Left forelimb (tissue), 1 donor: ENCODE measurements around the gene CYP1B1.
"Not testable (repeated sequence)": the region's sequence is repeated elsewhere in the genome, so short reads cannot be mapped to it uniquely, and the experiment has no call there.

Experiments
- DNase-seq: peaks from one replicate; pipeline ENCODE4 v3.0.0-alpha.2; 2018; ENCODE audit warnings: low spot score

Gene CYP1B1

DNA sequence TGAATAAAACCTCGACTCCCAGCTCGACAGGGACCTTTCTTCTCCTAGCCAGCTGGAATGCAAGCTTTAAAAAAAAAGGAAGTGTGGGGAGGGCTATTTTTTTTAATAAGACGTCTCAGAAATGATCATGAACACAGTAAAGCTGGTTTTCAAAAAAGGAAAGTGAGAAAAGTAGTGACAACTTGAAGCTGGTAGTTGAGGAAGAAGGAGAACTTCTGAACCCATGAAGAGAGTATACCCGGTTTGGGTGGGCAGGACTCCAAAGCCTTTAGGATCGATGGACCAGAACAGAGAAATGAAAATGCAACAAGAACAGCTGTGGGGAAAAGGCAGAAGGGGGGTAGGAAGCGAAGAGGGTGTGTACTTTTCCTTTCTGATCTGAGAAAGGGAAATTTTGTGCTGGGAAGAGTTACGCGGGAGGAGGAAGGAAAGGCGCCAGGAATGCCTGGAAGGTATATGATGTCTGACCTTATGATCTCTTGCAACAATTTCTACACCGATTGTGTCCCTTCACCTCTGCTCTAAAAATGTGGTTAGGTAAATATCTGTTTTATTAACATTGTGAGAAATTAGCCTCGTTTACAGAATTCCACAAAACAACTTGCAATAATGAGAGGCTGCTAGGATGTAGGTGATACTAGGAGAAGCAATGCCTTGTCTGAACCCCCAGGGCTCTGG lies 22.6 kb upstream of the CYP1B1 start:
- no peak for DNase-seq

GRCh38 chr2:38097988-38098385 lies 22.0 kb upstream of the CYP1B1 start:
- no peak for DNase-seq

DNA sequence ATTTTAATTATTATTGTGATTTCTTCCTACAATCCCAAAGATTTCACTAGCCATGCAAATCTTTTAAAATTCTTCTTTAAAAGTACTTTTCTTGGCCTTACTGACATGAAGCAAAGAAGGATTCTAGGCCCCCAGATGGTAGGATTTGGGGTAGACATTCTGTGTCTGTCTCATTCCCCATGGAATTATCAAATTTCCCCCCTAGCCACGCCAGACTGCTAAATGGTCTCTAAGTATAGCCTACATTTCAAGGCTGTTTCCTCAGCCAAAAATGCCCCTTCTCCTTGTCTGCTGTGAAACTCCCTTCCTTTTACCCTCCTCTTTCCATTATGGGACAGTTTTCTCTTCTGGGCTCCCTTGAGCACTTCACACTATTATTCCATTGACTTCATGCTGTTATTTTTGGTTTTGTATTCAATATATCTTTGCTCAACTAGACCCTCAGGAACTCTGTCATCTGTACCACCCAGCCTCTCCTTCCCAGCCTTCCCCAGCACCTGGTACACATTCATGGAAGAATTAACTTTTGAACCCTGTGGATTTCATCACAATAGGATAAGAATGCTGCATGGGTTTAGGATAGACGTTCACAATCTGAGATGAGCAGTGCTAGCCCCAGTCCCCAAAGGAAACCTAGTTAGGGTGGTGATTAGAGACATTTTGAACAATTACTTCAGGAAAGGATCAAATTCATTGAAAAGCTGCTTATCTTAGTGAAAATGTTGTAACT lies 21.5 kb upstream of the CYP1B1 start:
- DNase-seq: no peak

DNA sequence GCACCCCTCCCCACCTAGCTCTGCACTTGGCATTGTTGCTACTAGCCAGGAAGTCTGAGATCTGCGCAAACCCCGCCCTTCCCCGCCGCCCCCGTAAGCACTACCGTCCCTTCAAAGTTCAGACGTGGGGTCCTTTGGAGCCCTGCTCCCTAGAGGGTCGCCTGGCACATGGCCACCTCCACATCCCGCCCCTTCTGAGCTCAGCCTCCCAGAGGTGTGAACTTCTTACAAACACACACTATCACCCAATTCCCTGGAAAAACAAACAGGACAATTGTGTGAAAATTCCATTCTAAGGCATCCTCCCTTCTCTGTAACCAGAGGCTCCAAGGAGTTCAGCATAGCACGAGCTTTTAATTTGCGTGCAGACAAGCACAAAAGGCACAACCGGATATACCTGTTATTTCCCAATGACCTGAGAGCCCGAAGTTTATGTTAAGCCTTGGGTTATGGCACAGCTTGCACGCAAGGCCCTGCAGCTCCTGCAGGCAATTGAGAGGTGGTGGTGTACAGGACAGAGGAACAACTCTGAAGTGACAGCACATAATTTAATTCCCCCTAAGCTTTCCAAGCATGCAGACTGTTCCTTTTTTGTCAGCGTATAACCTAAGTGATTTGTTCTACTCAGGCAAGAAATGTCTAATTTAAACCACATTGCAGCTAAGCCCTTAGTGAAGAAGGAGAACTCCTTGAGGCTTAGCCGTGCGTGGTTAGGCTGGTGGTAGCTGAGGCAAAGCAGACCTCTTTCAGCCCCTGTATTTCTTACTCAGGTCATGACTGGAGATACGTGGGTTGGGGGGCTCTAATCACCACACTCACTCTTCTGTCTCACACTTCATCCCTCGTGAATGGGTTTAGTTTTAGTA lies 20.3 kb upstream of the CYP1B1 start:
- no peak for DNase-seq

- no peak for DNase-seq
These were observed 19.4 kb upstream of the CYP1B1 start for GRCh38 chr2:38095079-38095995.

- DNase-seq: no peak
These were observed 17.7 kb upstream of the CYP1B1 start for GRCh38 chr2:38093527-38094165.

DNA sequence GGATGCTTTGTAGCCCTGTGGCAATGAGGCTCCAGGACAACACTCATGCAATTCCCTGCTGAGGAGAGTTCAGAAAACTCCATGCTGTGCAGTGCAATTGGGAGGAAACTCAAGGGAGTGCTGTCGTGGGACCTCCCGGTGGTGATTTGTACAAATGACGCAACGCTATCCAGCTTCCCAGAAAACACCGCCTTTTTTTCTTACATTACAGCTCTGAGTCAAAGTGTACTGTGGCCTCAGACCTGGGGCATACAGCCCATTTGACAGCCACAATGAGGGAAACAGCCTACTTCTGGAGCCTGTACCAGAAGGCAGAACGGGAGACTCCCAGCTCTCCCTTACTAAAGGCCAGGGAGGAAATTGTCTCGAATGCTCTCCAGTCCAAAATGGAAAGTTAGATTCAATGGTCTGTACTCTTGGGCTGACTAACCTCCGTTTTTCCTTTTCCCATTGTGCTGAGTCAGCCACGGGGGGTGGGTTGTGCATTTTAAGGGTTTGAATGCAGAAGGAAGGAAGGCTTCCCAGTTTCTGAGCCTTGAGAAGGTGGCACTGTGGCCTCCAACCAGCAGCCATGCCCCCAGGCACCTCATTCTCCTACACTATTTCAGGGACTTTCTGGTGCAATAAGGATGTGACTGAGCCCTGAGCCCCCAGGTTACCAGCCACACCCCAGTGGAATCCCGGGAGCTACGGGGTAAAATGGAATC lies 16.4 kb upstream of the CYP1B1 start:
- DNase-seq: no peak

- no peak for DNase-seq
These were observed 15.8 kb upstream of the CYP1B1 start for GRCh38 chr2:38091760-38092159.

GRCh38 chr2:38090928-38091327 lies 15.0 kb upstream of the CYP1B1 start:
- DNase-seq: no peak

DNA sequence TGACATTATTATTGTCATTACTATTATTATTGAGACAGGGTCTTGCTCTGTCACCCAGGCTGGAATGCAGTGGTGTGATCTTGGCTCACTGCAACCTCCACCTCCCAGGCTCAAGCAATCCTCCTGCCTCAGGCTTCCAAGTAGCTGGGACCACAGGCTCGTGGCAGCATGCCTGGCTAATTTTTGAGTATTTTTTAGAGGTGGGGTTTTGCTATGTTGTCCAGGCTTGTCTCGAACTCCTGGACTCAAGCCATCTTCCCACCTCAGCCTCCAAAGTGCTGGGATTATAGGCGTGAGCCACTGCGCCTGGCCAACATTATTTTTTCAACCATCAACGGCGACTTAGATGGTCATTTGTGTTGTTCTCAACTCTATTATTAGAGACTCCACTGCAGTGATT lies 14.3 kb upstream of the CYP1B1 start:
- DNase-seq: not testable (repeated sequence)

GRCh38 chr2:38085998-38086698 lies 10.2 kb upstream of the CYP1B1 start:
- not testable (repeated sequence) for DNase-seq

- DNase-seq: not testable (repeated sequence)
These were observed 8.6 kb upstream of the CYP1B1 start for GRCh38 chr2:38084556-38084955.

DNA sequence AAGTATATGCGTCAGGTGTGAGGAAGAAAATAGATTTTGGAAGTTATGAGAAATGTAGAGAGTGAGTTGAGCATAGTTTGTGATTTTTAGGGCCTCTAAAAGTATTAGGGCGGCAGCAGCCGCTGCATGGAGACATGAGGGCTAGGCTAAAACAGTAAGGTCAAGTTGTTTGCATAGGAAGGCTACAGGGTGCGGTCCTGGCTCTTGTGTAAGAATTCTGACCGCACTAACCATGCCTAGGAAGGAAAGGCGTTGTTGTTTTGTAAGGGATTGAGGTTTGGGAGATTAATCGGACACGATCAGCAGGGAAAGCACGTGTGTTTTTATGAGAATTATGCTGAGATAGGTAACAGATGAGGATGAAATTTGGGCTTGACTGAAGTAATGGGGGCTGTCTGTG lies 6.8 kb upstream of the CYP1B1 start:
- DNase-seq: not testable (repeated sequence)

DNA sequence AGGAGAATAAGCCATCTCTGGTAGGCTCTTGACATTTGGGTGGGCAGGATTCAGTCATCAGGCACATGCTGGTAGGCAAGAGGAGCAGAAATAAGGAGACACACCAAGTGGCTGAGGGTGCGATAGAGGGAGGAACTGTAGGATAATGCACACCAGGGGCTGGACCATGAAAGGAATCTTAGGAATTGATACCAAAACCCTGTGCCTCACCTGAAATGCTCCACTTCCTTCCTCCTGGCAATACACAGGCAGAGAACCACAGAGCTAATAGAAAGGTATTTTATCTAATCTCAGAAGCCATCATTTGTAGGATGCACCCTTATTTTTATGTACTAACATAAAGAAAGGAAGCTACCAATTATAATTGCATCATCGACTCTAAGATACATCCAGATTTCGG lies 4.4 kb upstream of the CYP1B1 start:
- DNase-seq: no peak

DNA sequence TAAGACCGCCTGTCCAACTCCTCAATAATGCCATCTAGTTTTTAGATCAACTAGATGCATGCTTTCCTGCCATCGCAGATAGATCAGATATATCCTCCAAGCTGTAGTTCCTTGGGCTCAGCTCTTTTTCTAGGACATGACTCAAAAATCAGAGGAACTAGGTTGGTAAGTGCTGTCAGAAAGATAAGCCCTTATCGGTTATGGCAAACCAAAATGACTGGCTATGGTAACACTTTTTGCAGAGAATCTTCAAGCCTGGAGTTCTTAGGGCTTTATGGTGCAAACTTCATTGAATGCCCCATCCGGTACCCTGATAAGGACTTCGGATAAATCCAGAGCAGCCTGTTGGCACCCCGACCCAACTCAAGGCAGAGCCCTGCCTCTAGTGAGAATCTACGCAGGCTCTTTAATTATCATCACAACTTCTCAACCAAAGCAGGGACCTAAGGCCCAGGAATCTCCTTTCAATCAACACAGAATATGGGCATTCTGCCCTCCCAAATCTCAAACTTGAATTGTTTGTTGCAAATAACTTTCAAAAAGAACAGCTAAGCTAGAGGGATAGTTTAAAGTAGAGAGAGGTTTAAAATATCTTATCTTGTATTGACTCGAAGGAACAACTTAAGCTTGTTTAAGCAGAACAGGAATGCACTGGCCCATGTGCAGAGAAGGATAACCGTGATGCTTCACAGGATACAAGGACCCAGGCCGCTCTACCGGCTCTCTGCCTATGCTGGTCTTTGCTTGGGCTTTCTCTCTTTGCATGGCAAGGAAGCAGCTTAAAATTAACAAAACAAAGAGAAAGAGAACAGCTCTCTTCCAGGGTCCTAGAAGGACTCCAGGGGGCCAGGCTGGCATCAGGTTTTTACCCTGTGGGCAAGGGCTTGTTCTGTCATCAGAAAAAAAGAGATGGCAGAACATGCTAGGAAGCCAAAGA lies 3.4 kb upstream of the CYP1B1 start:
- DNase-seq: no peak

GRCh38 chr2:38077431-38077769 lies 1.4 kb upstream of the CYP1B1 start:
- no peak for DNase-seq

GRCh38 chr2:38076710-38077430 lies 919 bp upstream of the CYP1B1 start:
- peak; percentile 87 for DNase-seq

DNA sequence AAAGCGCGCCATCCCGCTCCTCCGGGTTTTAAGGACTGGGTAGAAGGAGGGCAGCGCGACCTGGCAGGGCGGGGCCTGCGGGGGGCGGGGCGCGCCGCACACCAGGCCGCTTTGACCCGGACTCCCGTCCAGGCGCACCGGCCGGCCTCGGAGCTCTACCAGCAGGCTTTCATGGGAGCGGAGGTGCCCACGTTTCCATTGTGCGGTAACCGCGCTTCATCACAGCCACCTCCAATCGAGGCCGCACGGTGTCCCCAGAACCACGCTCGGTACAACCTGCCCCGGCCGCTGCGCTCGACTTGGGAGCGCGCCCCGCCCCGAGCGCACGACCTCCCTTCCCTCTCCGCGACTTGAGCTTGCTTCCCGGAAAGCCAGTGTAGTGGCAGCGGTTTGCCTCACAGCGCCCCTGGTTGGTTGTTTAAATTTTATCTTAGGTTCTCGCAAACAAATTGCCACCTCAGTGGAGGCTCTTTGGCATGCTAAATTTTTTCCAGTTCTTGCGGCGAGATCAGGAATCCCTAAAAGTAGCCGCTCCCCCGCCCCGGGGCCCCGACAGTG lies 280 bp upstream of the CYP1B1 start:
- peak; percentile 87 for DNase-seq
